Breast epithelium (tissue), 4 donors: Measurements from ENCODE around the gene GAL3ST2. TPM values are rescaled to one million over a fixed set of nuclear protein-coding genes. Genes with fewer than 3 reads are reported as not detected.
A peak's percentile ranks its signal among the peaks of the same experiment; 100 is the strongest.
"Not testable (repeated sequence)": the region's sequence is repeated elsewhere in the genome, so short reads cannot be mapped to it uniquely, and the experiment has no call there.

ENCODE experiments used
- DNase-seq, 2 donors: peaks; one replicate each; pipeline ENCODE4 v3.0.0-alpha.2; 2019; ENCODE audit warnings: low spot score in 2 of 2
- H3K27ac ChIP-seq, 2 donors: fragments of 200-600 bp; sonication (generic) in 1 of 2; one replicate each; pipeline ENCODE4 v1.5.1; 2016 to 2019; ENCODE audit warnings: mild to moderate bottlenecking in 1 of 2
- H3K27me3 ChIP-seq, 2 donors: fragments of 200-600 bp; sonication (generic) in 1 of 2; one replicate each; pipeline versions ENCODE4 v1.5.1 to v1.6.0; 2017 to 2019; ENCODE audit warnings: control low read depth in 1 of 2, mild to moderate bottlenecking in 1 of 2
- H3K36me3 ChIP-seq: fragments of 200-600 bp; one replicate; pipeline ENCODE4 v1.5.1; 2019
- H3K4me1 ChIP-seq, 2 donors: fragments of 200-600 bp; sonication (generic); one replicate each; pipeline ENCODE4 v1.5.1; 2016 to 2019; ENCODE audit warnings: control low read depth in 1 of 2
- H3K4me3 ChIP-seq, 3 donors: fragments of 200-600 bp; sonication (generic); 1 replicate in 2 of 3; 2 replicates in 1 of 3; pipeline ENCODE4 v1.5.1; 2016 to 2019; ENCODE audit warnings: mild to moderate bottlenecking in 3 of 3, moderate library complexity in 2 of 3
- H3K9me3 ChIP-seq, 2 donors: fragments of 200-600 bp; sonication (generic) in 1 of 2; one replicate each; pipeline ENCODE4 v1.5.1; 2016 to 2019; ENCODE audit warnings: control low read depth in 1 of 2
- CTCF ChIP-seq, 3 donors: fragments of 450-650 bp; IDR thresholded peaks; one replicate each; pipeline ENCODE4 v1.5.1; 2016 to 2017; ENCODE audit warnings: antibody characterized with exemption in 3 of 3, mild to moderate bottlenecking in 3 of 3, moderate library complexity in 3 of 3
- POLR2A ChIP-seq: fragments of 450-650 bp; IDR thresholded peaks from one replicate; pipeline ENCODE4 v1.6.1; 2016; ENCODE audit warnings: antibody characterized with exemption, mild to moderate bottlenecking, moderate library complexity
- POLR2AphosphoS5 ChIP-seq, 3 donors: sonication (generic); formaldehyde crosslinking; IDR thresholded peaks; one replicate each; pipeline ENCODE4 v1.6.1; 2017; ENCODE audit warnings: antibody characterized with exemption in 3 of 3
- intact Hi-C: fragments of 100-400 bp; cut with DNase I; formaldehyde crosslinking; loops from one replicate; pipeline ENCODE4 v1.15.1; 2023; ENCODE audit warnings: low total_unique reads
- total RNA-seq, 3 donors: library from RNA; depleted of rRNA; stranded (reverse); fragments of >200 nt; gene quantifications; one replicate each; pipeline ENCODE4 v1.1.0, GENCODE V29; 2016

The GAL3ST2 gene
- total RNA-seq, 3 donors from 2014 or later, result 2.6 TPM; not detected in 2

DNA sequence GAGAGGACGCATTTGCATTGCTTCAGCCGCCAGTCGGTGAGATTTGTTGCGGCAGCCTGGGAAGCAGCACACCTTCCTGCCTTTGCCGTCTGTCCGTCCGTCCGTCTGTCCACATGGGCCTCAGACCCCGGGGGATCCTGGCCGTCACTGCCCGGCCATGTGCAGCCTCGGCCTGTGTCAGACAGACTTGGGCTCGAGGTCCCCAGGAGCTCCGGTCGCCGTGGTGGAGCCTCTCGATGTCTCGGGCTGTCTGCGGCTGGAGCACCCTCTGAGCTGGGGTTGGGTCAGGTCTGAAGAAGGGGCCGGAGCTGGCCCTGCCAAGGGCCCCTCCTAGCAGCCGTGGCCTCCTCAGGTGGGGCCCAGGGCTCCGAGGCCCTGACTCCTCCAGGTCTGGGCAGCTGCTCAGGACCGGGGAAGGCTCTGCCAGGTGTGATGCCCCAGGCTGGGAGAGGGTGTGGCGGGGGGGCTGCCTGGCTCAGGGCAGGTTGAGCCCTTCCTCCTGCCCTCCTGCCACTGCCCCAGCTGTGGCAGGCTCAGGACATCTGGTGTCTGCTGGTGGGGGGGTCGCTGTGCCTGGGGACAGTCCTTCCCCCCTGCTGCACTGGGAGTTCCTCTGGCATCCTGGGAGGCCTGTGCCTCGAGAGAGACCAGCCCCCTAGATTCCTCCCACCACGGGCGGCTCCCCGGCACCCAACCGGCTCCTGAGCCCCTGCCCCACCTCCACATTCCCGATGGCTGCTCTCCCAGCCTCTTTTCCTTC is 44.2 kb downstream of the GAL3ST2 start:
- DNase-seq, result peak in 1 of 2 donors; percentile 48
- peaks cover 0 to 30% of the 10 kb centered on the region in 2 donors for H3K27me3 ChIP-seq
- no peak for TF ChIP-seq POLR2A
- TF ChIP-seq CTCF (IDR thresholded peaks at IDR 0.05), result no peak
- TF ChIP-seq POLR2AphosphoS5 (IDR thresholded peaks at IDR 0.05), result no peak

GRCh38 chr2:241821460-241822263 is 45.0 kb downstream of the GAL3ST2 start:
- H3K27me3 ChIP-seq, result peaks cover 0 to 21% of the 10 kb centered on the region in 2 donors
- peaks cover 1 to 3% of the 10 kb centered on the region in 2 donors for H3K9me3 ChIP-seq
- no peaks in the 10 kb centered on the region for H3K36me3 ChIP-seq
- H3K4me3 ChIP-seq, result peak overlapping the region in 1 of 3 donors; percentile 31
- peak in 1 of 2 donors; percentile 40 for DNase-seq
- intact Hi-C loops, result no loop called here
- no peak overlapping the region for H3K27ac ChIP-seq
- no peaks in the 10 kb centered on the region for H3K4me1 ChIP-seq
- no peak for TF ChIP-seq CTCF (IDR thresholded peaks at IDR 0.05)
- TF ChIP-seq POLR2AphosphoS5 (IDR thresholded peaks at IDR 0.05), result no peak
- no peak for TF ChIP-seq POLR2A

More for the DNA sequence above, 44.2 kb downstream of the GAL3ST2 start:
- intact Hi-C loops, result no loop called here
- Histone ChIP-seq H3K9me3 (no peaks in the 10 kb centered on the region), H3K36me3 (no peaks in the 10 kb centered on the region), H3K4me3 (no peak overlapping the region), H3K4me1 (no peaks in the 10 kb centered on the region), H3K27ac (no peak overlapping the region)

GRCh38 chr2:241822264-241822623 is 45.6 kb downstream of the GAL3ST2 start:
- no peak for DNase-seq
- peaks cover 7 to 9% of the 10 kb centered on the region in 2 donors for H3K9me3 ChIP-seq
- no peaks in the 10 kb centered on the region for H3K36me3 ChIP-seq
- TF ChIP-seq POLR2AphosphoS5 (IDR thresholded peaks at IDR 0.05) (no peak), CTCF (IDR thresholded peaks at IDR 0.05) (no peak), POLR2A (no peak)
- peaks cover 0 to 15% of the 10 kb centered on the region in 2 donors for H3K27me3 ChIP-seq
- H3K4me1 ChIP-seq, result no peaks in the 10 kb centered on the region
- no peak overlapping the region for H3K27ac ChIP-seq
- intact Hi-C loops, result no loop called here
- H3K4me3 ChIP-seq, result no peak overlapping the region

DNA sequence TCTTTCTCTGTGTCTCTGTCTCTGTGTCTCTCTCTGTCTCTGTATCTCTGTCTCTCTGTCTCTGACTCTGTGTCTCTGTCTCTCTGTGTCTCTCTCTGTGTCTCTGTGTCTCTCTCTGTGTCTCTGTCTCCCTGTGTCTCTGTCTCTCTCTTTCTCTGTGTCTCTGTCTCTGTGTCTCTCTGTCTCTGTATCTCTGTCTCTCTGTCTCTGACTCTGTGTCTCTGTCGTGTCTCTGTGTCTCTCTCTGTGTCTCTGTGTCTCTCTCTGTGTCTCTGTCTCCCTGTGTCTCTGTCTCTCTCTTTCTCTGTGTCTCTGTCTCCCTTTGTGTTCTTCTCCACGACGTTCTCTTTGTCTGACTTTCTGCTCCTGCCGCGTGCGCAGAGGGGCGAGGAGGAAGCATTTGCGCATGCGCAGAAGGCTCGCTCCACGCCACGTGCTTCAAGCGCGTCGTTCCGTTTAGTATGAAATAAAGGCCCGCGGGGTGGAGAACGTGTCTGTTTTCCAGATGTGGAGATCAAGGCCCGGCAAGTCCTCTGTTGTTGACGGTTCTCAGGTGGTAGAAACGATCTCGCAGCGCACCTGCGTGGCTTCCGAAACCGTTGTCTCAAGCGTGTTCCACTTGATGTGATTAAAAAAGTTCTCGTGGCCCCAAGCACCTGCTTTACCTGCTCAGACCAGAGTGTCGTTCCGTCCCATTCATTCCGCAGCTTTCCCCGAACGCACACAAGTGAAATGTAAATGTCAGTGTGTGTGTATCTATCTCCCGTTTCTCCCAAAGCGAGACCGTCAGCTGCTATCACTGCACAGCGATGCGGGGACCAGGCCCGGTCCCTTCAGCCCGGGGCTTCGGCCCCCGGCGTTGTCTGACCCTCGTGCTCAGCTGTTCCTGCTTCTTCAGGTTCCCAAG is 47.2 kb downstream of the GAL3ST2 start:
- H3K4me1 ChIP-seq, DNase-seq, H3K36me3 ChIP-seq, intact Hi-C loops, H3K4me3 ChIP-seq, H3K27me3 ChIP-seq, H3K27ac ChIP-seq: not testable (repeated sequence)
- peaks cover 7 to 12% of the 10 kb centered on the region in 2 donors for H3K9me3 ChIP-seq

DNA sequence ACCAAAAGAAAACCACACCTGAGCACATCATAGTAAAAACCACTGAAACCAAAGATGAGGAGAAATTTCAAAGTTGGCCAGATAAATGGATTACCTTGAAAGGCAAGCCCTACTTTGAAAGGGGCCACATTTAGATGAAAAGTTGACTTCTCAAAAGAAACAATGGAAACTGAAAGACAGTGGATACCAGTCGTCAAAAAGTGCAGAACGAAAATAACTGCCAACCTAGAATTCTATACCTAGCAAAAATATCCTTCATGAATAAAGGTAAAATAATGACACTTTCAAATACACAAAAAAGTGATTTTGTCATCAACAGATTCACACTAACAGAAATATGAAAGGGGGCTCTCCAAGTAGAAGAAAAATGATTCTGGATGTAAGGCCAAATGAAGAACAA is 50.8 kb downstream of the GAL3ST2 start:
- Histone ChIP-seq H3K27ac (no peak overlapping the region), H3K27me3 (no peaks in the 10 kb centered on the region), H3K9me3 (peaks cover 7 to 12% of the 10 kb centered on the region in 2 donors), H3K4me1 (no peaks in the 10 kb centered on the region), H3K4me3 (no peak overlapping the region), H3K36me3 (no peaks in the 10 kb centered on the region)
- intact Hi-C loops, result no loop called here
- DNase-seq, result no peak
- TF ChIP-seq CTCF (IDR thresholded peaks at IDR 0.05) (no peak), POLR2A (no peak), POLR2AphosphoS5 (IDR thresholded peaks at IDR 0.05) (no peak)
